Mesenchymal stem cell (in vitro differentiated cells and primary cell): ENCODE data around the gene CWC25.

Experiments
- DNase-seq: peaks from one replicate; pipeline ENCODE4 v3.0.0-alpha.2; 2013
- H2AFZ ChIP-seq: one replicate; pipeline ENCODE4 v1.6.1; 2013; ENCODE audit warnings: low read depth, mild to moderate bottlenecking, control low read depth, inconsistent platforms, low read length, moderate library complexity
- H2AK5ac ChIP-seq: 2 replicates; pipeline ENCODE4 v1.6.1; 2013; ENCODE audit warnings: low read length, moderate library complexity, mild to moderate bottlenecking, inconsistent platforms; ENCODE audit not compliant: severe bottlenecking
- H2BK120ac ChIP-seq: one replicate; pipeline ENCODE4 v1.6.1; 2013; ENCODE audit warnings: low read depth, mild to moderate bottlenecking, inconsistent platforms, low read length, moderate library complexity
- H2BK12ac ChIP-seq, 2 experiments: one replicate each; pipeline ENCODE4 v1.6.1; 2013; ENCODE audit warnings: inconsistent platforms in 2 of 2, low read length in 2 of 2, mild to moderate bottlenecking in 2 of 2, moderate library complexity in 2 of 2, control low read depth in 1 of 2
- H2BK15ac ChIP-seq: one replicate; pipeline ENCODE4 v1.6.1; 2013; ENCODE audit warnings: mild to moderate bottlenecking, low read depth, inconsistent platforms; ENCODE audit not compliant: poor library complexity, severe bottlenecking
- H2BK5ac ChIP-seq: 2 replicates; pipeline ENCODE4 v1.6.1; 2013; ENCODE audit warnings: low read depth, mild to moderate bottlenecking, low read length, control low read depth, inconsistent platforms; ENCODE audit not compliant: poor library complexity, severe bottlenecking
- H3K14ac ChIP-seq, 2 experiments: one replicate each; pipeline ENCODE4 v1.6.1; 2013; ENCODE audit warnings: inconsistent platforms in 2 of 2, low read length in 2 of 2, control low read depth in 1 of 2, mild to moderate bottlenecking in 1 of 2, moderate library complexity in 1 of 2
- H3K18ac ChIP-seq, 2 experiments: one replicate each; pipeline ENCODE4 v1.6.1; 2013; ENCODE audit warnings: inconsistent platforms in 2 of 2, low read length in 2 of 2, control low read depth in 1 of 2, low read depth in 1 of 2, mild to moderate bottlenecking in 1 of 2
- H3K23ac ChIP-seq, 2 experiments: one replicate each; pipeline ENCODE4 v1.6.1; 2013; ENCODE audit warnings: inconsistent platforms in 2 of 2, low read length in 2 of 2, mild to moderate bottlenecking in 2 of 2, moderate library complexity in 2 of 2, control low read depth in 1 of 2
- H3K27ac ChIP-seq: 2 replicates; pipeline ENCODE4 v1.5.1; 2013; ENCODE audit warnings: mild to moderate bottlenecking, moderate library complexity, low read length, control low read depth, inconsistent platforms; ENCODE audit not compliant: poor library complexity, severe bottlenecking
- H3K27me3 ChIP-seq, 2 experiments: 2 replicates each; pipeline versions ENCODE4 v1.6.1 to v1.7.0; 2013; ENCODE audit warnings: low read length in 2 of 2, mild to moderate bottlenecking in 2 of 2, moderate library complexity in 2 of 2, control low read depth in 1 of 2, inconsistent platforms in 1 of 2; ENCODE audit not compliant: control insufficient read depth in 1 of 2, insufficient read depth in 1 of 2
- H3K36me3 ChIP-seq, 2 experiments: 2 replicates each; pipeline versions ENCODE4 v1.6.1 to v1.7.0; 2013; ENCODE audit warnings: low read length in 2 of 2, control low read depth in 1 of 2, inconsistent platforms in 1 of 2, low read depth in 1 of 2, mild to moderate bottlenecking in 1 of 2; ENCODE audit not compliant: insufficient read depth in 2 of 2, control insufficient read depth in 1 of 2
- H3K4ac ChIP-seq, 2 experiments: one replicate each; pipeline ENCODE4 v1.6.1; 2013; ENCODE audit warnings: inconsistent platforms in 2 of 2, low read length in 2 of 2, mild to moderate bottlenecking in 2 of 2, moderate library complexity in 2 of 2, control low read depth in 1 of 2, low read depth in 1 of 2
- H3K4me1 ChIP-seq: 2 replicates; pipeline ENCODE4 v1.6.1; 2013; ENCODE audit warnings: low read depth, low read length, control low read depth; ENCODE audit not compliant: control insufficient read depth, insufficient read depth
- H3K4me2 ChIP-seq: 2 replicates; pipeline ENCODE4 v1.6.1; 2013; ENCODE audit warnings: low read length, mild to moderate bottlenecking, inconsistent platforms; ENCODE audit not compliant: poor library complexity, severe bottlenecking
- H3K4me3 ChIP-seq, 2 experiments: 2 replicates each; pipeline versions ENCODE4 v1.5.1 to v1.7.0; 2013; ENCODE audit warnings: low read length in 2 of 2, mild to moderate bottlenecking in 2 of 2, control low read depth in 1 of 2, low read depth in 1 of 2; ENCODE audit not compliant: insufficient read depth in 1 of 2
- H3K79me1 ChIP-seq: replicated peaks from 2 replicates; pipeline ENCODE4 v1.6.1; 2013; ENCODE audit warnings: mild to moderate bottlenecking, control low read depth, low read length, inconsistent platforms; ENCODE audit not compliant: poor library complexity, severe bottlenecking
- H3K9ac ChIP-seq: 2 replicates; pipeline ENCODE4 v1.7.0; 2013; ENCODE audit warnings: mild to moderate bottlenecking, low read length, moderate library complexity
- H3K9me3 ChIP-seq: 2 replicates; pipeline ENCODE4 v1.7.0; 2013; ENCODE audit warnings: mild to moderate bottlenecking, low read length; ENCODE audit not compliant: control insufficient read depth
- H4K8ac ChIP-seq: one replicate; pipeline ENCODE4 v1.6.1; 2013; ENCODE audit warnings: inconsistent platforms, mild to moderate bottlenecking, low read length, moderate library complexity
- H4K91ac ChIP-seq: one replicate; pipeline ENCODE4 v1.6.1; 2013; ENCODE audit warnings: mild to moderate bottlenecking, low read length, inconsistent platforms
- WGBS: methylation state at CpG from one replicate; pipeline ENCODE4 v1.1.7; 2013; ENCODE audit warnings: mixed read lengths; 5-methylcytosine and 5-hydroxymethylcytosine counted together

CWC25 gene

DNA sequence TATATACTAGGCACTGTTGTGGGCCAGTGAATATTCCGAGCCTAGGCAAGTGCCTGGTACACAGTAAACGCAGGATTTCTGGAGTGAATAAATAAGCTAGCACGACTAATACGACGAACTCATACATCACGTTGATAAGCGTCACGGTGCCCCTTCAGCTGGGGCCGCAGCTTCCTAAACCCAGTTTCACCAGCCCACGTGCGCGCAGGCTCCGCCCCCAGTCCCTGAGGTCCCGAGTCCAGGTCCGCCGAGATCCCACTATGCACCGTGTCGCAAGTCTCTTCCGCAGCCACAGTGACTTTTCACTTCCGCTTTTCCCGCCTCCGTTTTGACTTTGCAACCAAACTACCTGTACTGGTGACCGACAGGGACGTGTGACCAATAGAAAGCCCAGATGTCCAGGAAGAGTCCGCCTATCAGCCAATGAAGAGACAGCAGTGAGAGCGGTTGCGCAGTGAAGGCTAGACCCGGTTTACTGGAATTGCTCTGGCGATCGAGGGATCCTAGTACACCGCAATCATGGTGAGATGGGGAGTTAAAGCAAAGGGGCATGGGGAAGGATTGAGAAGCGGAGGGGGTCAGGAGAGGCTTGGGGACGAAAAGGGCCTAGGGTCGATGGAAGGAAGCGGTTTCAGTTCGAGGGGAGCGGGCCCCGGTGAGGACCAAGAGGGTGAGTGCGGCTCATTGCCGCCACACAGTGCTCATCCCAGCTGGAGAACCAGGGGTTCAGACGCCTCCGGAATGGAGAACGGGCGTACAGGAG, 72.6 kb downstream of the CWC25 start, which contains the start of gene PSMB3:
Gene PSMB3 (plus strand): TSS at position 434 of the 763 bp plus-strand sequence. CDS start 86 bp downstream, at position 520.
- DNase-seq: peak; percentile 100
- no peak within 1 kb of the TSS for H2BK120ac ChIP-seq
- peaks cover 29% of the 10 kb centered on the region for H3K4me1 ChIP-seq
- H2BK5ac ChIP-seq: no peak within 1 kb of the TSS
- H2BK15ac ChIP-seq: peak within 1 kb of the TSS; percentile 89
- peak within 1 kb of the TSS; percentile 66 for H2AFZ ChIP-seq
- H3K79me1 ChIP-seq: peaks cover 15% of the 10 kb centered on the region
- peak within 1 kb of the TSS; percentile 94 for H4K8ac ChIP-seq
- H3K9ac ChIP-seq: peak within 1 kb of the TSS; percentile 95
- peak within 1 kb of the TSS; percentile 87 for H4K91ac ChIP-seq
- H2BK12ac ChIP-seq: peak within 1 kb of the TSS in 1 of 2 experiments; percentile 47
- H3K14ac ChIP-seq: peak within 1 kb of the TSS in 1 of 2 experiments; percentile 35
- peaks cover 37% of the 10 kb centered on the region in 2 experiments for H3K36me3 ChIP-seq
- peak within 1 kb of the TSS; percentile 63 to 86 for H3K4ac ChIP-seq
- peak within 1 kb of the TSS; percentile 54 to 96 for H3K18ac ChIP-seq
- peak within 1 kb of the TSS; percentile 32 to 71 for H3K23ac ChIP-seq
- peak within 1 kb of the TSS; percentile 39 for H3K27ac ChIP-seq
- H2AK5ac ChIP-seq: no peak within 1 kb of the TSS
- no peaks in the 10 kb centered on the region for H3K27me3 ChIP-seq
- peak within 1 kb of the TSS; percentile 96 for H3K4me2 ChIP-seq
- H3K9me3 ChIP-seq: no peaks in the 10 kb centered on the region
- peak within 1 kb of the TSS; percentile 74 to 88 for H3K4me3 ChIP-seq
- WGBS: under 1% methylated on average over 44 of the region's 44 CpGs

DNA sequence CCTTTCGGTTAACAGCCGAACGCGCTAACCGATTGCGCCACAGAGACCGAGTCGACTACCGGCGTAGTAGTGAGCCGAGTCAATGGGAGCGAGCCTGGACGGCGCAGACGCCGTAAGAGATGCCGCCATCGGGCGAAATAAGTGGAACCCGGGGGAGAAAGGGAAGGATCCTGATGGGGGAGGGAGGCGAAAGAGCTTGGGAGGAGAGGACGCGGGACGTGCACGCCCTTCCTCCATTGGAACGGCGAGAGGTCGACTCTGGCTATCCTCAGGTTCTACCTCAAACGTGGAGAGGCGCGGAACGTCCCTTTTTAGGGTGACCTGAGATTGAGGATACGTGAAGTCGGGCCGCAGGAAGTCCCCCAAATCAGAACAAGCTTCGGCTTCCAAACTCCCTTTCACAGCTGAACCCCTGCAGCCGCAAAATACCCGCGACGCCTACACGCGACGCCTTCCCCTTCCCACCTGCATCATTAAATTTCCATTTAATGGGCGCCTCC, 73.3 kb downstream of the CWC25 start:
- H2BK120ac ChIP-seq: no peak overlapping the region
- H3K4me2 ChIP-seq: peak overlapping the region; percentile 96
- H3K4ac ChIP-seq: no peak overlapping the region
- no peaks in the 10 kb centered on the region for H3K27me3 ChIP-seq
- WGBS: under 1% methylated on average over 44 of the region's 44 CpGs
- peaks cover 15% of the 10 kb centered on the region for H3K79me1 ChIP-seq
- H3K23ac ChIP-seq: no peak overlapping the region
- H2AFZ ChIP-seq: peak overlapping the region; percentile 66
- no peak overlapping the region for H2AK5ac ChIP-seq
- peak; percentile 94 for DNase-seq
- no peak overlapping the region for H2BK5ac ChIP-seq
- peak overlapping the region; percentile 95 for H3K9ac ChIP-seq
- no peaks in the 10 kb centered on the region for H3K9me3 ChIP-seq
- H3K4me3 ChIP-seq: peak overlapping the region; percentile 65 to 88
- peak overlapping the region; percentile 71 for H4K91ac ChIP-seq
- H2BK15ac ChIP-seq: no peak overlapping the region
- peak overlapping the region; percentile 39 for H3K27ac ChIP-seq
- peak overlapping the region; percentile 40 to 54 for H3K18ac ChIP-seq
- H4K8ac ChIP-seq: peak overlapping the region; percentile 59
- H2BK12ac ChIP-seq: no peak overlapping the region
- H3K36me3 ChIP-seq: peaks cover 30 to 32% of the 10 kb centered on the region in 2 experiments
- peak overlapping the region in 1 of 2 experiments; percentile 35 for H3K14ac ChIP-seq
- peaks cover 31% of the 10 kb centered on the region for H3K4me1 ChIP-seq

- Histone ChIP-seq H3K4me1 (peaks cover 37% of the 10 kb centered on the region), H3K27me3 (no peaks in the 10 kb centered on the region), H3K4me2 (peak overlapping the region; percentile 97), H3K27ac (peak overlapping the region; percentile 65), H2BK5ac (no peak overlapping the region), H3K9ac (peak overlapping the region; percentile 52), H3K18ac (no peak overlapping the region), H3K4me3 (peak overlapping the region in 1 of 2 experiments; percentile 88), H2AFZ (no peak overlapping the region), H3K79me1 (peaks cover 15% of the 10 kb centered on the region), H3K4ac (no peak overlapping the region), H2AK5ac (no peak overlapping the region), H2BK12ac (no peak overlapping the region), H3K14ac (no peak overlapping the region), H4K91ac (no peak overlapping the region), H2BK120ac (no peak overlapping the region), H3K9me3 (no peaks in the 10 kb centered on the region), H3K36me3 (peaks cover 24 to 27% of the 10 kb centered on the region in 2 experiments), H2BK15ac (no peak overlapping the region), H3K23ac (no peak overlapping the region), H4K8ac (no peak overlapping the region)
- 1% methylated on average over 7 of the region's 10 CpGs for WGBS
- DNase-seq: no peak
Measured at GRCh38 chr17:38751144-38751807, 73.8 kb downstream of the CWC25 start.
